H1 (cell line): ENCODE data around the gene CUBN. TPM values are rescaled to one million over a fixed set of nuclear protein-coding genes. Genes with fewer than 3 reads are reported as not detected.

ENCODE experiments used
- BCL11A ChIP-seq, 2 experiments: IDR thresholded peaks; one replicate each; pipeline ENCODE4 v1.6.1; 2011; ENCODE audit warnings: low read depth in 2 of 2, low read length in 2 of 2, mild to moderate bottlenecking in 2 of 2
- EZH2 ChIP-seq: fragments of 200-600 bp; sonication (generic); IDR thresholded peaks from 2 replicates; pipeline ENCODE4 v1.7.1; 2012; ENCODE audit warnings: low read depth, mild to moderate bottlenecking, moderate library complexity, low read length, inconsistent platforms; ENCODE audit not compliant: severe bottlenecking
- HDAC2 ChIP-seq, 2 experiments: fragments of 300-600 bp in 1 of 2; sonication (generic) in 1 of 2; IDR thresholded peaks; 2 replicates each; pipeline ENCODE4 v1.6.1; 2011 to 2012; ENCODE audit warnings: low read depth in 2 of 2, low read length in 2 of 2, mild to moderate bottlenecking in 2 of 2, moderate library complexity in 2 of 2, borderline replicate concordance in 1 of 2, inconsistent platforms in 1 of 2
- KDM4A ChIP-seq: IDR thresholded peaks from one replicate; pipeline ENCODE4 v1.7.1; 2012; ENCODE audit warnings: low read depth, mild to moderate bottlenecking, moderate library complexity, low read length, inconsistent platforms; ENCODE audit not compliant: severe bottlenecking
- PHF8 ChIP-seq: fragments of 200-600 bp; sonication (generic); conservative IDR thresholded peaks from 2 replicates; pipeline ENCODE4 v1.7.1; 2012; ENCODE audit warnings: low read depth, mild to moderate bottlenecking, inconsistent platforms, low read length, moderate library complexity
- POLR2A ChIP-seq, 2 experiments: IDR thresholded peaks; 1 replicate in 1 of 2; 2 replicates in 1 of 2; pipeline ENCODE4 v1.6.1; 2011; ENCODE audit warnings: low read depth in 2 of 2, low read length in 2 of 2, mild to moderate bottlenecking in 2 of 2; ENCODE audit errors: control extremely low read depth in 1 of 2
- POLR2AphosphoS5 ChIP-seq: IDR thresholded peaks from 2 replicates; pipeline ENCODE4 v1.6.1; 2011; ENCODE audit warnings: low read depth, low read length
- POU5F1 ChIP-seq: IDR thresholded peaks from 2 replicates; pipeline ENCODE4 v1.6.1; 2011; ENCODE audit warnings: low read depth, mild to moderate bottlenecking, low read length, moderate library complexity
- SP1 ChIP-seq: IDR thresholded peaks from 2 replicates; pipeline ENCODE4 v1.6.1; 2011; ENCODE audit warnings: low read depth, low read length
- SP4 ChIP-seq: IDR thresholded peaks from 2 replicates; pipeline ENCODE4 v1.6.1; 2012; ENCODE audit warnings: low read length, inconsistent platforms
- SUZ12 ChIP-seq: fragments of 200-600 bp; sonication (generic); IDR thresholded peaks from 2 replicates; pipeline ENCODE4 v1.6.1; 2012; ENCODE audit warnings: mild to moderate bottlenecking, inconsistent platforms, low read length, moderate library complexity, mixed read lengths
- TBP ChIP-seq: IDR thresholded peaks from 2 replicates; pipeline ENCODE4 v1.6.1; 2011; ENCODE audit warnings: low read depth, low read length, improper control_type of control experiment
- polyA plus RNA-seq, 7 experiments: library from polyadenylated mRNA; depleted of rRNA in 3 of 7; stranded (reverse) in 5 of 7; unstranded in 2 of 7; fragments of >200 nt in 5 of 7; fragments of 200-250 nt in 2 of 7; gene quantifications; 1 replicate in 5 of 7; 2 replicates in 1 of 7; 4 replicates in 1 of 7; pipeline versions ENCODE4 v1.2.1 to v1.2.3, GENCODE V29; 2011 to 2013; ENCODE audit warnings: missing spikeins in 2 of 7, mixed read lengths in 2 of 7
- total RNA-seq: library from RNA; stranded (reverse); fragmentation: NEBNext Ultra II Directional; extraction: Animal tissue kit (Norgen Biotek cat#: 25700); gene quantifications from 2 replicates; pipeline ENCODE4 v1.2.1, GENCODE V29; 2021
- TF ChIP-seq, protein P1 (sequence below): fragments of 300-600 bp; sonication (generic); IDR thresholded peaks from 2 replicates; pipeline ENCODE4 v1.7.1; 2012; ENCODE audit warnings: low read length, moderate library complexity, mild to moderate bottlenecking, inconsistent platforms; ENCODE audit not compliant: insufficient replicate concordance

CUBN gene
- total and polyA plus RNA-seq, 2 of the 8 experiments (the other 6 are each of a cell fraction or from before 2014, with no cell fraction given) = 0.04 to 0.08 TPM

DNA sequence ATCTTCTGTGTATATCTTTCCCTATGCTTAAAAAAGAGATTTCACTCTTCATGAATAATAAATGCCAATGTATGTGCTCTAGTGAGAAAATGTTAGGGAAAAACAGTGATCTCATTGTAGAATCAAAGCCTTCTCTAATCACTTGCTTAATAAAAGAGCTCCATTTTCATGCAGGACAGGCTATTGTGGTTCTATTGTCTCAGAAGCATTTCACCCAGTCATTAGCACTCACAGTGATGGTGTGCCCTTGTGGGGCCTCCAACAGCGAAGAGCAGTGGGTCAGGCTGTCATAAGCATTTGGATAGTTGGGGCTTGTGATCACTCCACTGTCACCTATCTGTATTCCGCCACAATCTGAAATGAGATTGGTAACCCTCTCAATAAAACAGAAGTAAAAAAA, 228.5 kb downstream of the CUBN start (continued):
- TF ChIP-seq, protein P1, sequence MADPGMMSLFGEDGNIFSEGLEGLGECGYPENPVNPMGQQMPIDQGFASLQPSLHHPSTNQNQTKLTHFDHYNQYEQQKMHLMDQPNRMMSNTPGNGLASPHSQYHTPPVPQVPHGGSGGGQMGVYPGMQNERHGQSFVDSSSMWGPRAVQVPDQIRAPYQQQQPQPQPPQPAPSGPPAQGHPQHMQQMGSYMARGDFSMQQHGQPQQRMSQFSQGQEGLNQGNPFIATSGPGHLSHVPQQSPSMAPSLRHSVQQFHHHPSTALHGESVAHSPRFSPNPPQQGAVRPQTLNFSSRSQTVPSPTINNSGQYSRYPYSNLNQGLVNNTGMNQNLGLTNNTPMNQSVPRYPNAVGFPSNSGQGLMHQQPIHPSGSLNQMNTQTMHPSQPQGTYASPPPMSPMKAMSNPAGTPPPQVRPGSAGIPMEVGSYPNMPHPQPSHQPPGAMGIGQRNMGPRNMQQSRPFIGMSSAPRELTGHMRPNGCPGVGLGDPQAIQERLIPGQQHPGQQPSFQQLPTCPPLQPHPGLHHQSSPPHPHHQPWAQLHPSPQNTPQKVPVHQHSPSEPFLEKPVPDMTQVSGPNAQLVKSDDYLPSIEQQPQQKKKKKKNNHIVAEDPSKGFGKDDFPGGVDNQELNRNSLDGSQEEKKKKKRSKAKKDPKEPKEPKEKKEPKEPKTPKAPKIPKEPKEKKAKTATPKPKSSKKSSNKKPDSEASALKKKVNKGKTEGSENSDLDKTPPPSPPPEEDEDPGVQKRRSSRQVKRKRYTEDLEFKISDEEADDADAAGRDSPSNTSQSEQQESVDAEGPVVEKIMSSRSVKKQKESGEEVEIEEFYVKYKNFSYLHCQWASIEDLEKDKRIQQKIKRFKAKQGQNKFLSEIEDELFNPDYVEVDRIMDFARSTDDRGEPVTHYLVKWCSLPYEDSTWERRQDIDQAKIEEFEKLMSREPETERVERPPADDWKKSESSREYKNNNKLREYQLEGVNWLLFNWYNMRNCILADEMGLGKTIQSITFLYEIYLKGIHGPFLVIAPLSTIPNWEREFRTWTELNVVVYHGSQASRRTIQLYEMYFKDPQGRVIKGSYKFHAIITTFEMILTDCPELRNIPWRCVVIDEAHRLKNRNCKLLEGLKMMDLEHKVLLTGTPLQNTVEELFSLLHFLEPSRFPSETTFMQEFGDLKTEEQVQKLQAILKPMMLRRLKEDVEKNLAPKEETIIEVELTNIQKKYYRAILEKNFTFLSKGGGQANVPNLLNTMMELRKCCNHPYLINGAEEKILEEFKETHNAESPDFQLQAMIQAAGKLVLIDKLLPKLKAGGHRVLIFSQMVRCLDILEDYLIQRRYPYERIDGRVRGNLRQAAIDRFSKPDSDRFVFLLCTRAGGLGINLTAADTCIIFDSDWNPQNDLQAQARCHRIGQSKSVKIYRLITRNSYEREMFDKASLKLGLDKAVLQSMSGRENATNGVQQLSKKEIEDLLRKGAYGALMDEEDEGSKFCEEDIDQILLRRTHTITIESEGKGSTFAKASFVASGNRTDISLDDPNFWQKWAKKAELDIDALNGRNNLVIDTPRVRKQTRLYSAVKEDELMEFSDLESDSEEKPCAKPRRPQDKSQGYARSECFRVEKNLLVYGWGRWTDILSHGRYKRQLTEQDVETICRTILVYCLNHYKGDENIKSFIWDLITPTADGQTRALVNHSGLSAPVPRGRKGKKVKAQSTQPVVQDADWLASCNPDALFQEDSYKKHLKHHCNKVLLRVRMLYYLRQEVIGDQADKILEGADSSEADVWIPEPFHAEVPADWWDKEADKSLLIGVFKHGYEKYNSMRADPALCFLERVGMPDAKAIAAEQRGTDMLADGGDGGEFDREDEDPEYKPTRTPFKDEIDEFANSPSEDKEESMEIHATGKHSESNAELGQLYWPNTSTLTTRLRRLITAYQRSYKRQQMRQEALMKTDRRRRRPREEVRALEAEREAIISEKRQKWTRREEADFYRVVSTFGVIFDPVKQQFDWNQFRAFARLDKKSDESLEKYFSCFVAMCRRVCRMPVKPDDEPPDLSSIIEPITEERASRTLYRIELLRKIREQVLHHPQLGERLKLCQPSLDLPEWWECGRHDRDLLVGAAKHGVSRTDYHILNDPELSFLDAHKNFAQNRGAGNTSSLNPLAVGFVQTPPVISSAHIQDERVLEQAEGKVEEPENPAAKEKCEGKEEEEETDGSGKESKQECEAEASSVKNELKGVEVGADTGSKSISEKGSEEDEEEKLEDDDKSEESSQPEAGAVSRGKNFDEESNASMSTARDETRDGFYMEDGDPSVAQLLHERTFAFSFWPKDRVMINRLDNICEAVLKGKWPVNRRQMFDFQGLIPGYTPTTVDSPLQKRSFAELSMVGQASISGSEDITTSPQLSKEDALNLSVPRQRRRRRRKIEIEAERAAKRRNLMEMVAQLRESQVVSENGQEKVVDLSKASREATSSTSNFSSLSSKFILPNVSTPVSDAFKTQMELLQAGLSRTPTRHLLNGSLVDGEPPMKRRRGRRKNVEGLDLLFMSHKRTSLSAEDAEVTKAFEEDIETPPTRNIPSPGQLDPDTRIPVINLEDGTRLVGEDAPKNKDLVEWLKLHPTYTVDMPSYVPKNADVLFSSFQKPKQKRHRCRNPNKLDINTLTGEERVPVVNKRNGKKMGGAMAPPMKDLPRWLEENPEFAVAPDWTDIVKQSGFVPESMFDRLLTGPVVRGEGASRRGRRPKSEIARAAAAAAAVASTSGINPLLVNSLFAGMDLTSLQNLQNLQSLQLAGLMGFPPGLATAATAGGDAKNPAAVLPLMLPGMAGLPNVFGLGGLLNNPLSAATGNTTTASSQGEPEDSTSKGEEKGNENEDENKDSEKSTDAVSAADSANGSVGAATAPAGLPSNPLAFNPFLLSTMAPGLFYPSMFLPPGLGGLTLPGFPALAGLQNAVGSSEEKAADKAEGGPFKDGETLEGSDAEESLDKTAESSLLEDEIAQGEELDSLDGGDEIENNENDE = peak; percentile 66
- TF ChIP-seq PHF8 (no peak), BCL11A (IDR thresholded peaks at IDR 0.05; ENCODE audit: low read depth in 2 of 2, low read length in 2 of 2) (no peak), EZH2 (no peak), SP4 (no peak), POLR2AphosphoS5 (no peak), SUZ12 (no peak), KDM4A (no peak), POU5F1 (peak; percentile 90), POLR2A (IDR thresholded peaks at IDR 0.05; ENCODE audit: control extremely low read depth in 1 of 2, low read depth in 2 of 2, low read length in 2 of 2) (no peak), SP1 (peak; percentile 63), TBP (no peak), HDAC2 (IDR thresholded peaks at IDR 0.05; ENCODE audit: borderline replicate concordance in 1 of 2, low read depth in 2 of 2, low read length in 2 of 2) (peak in 1 of 2 experiments; percentile 70; a peak in 1 of 4 replicates)
